SHP77 treated with DMSO at 0.1 percent for 48 hours (cell line): ENCODE measurements around the gene HNRNPF.

Source experiments
- DNase-seq: peaks from one replicate; lab custom pipeline; 2025; lab: John Stamatoyannopoulos, UW

The HNRNPF gene

GRCh38 chr10:43421201-43421507, 12.2 kb upstream of the HNRNPF start:
- no peak for DNase-seq

GRCh38 chr10:43420369-43421200, 11.6 kb upstream of the HNRNPF start:
- no peak for DNase-seq

GRCh38 chr10:43419997-43420368, 11.0 kb upstream of the HNRNPF start:
- no peak for DNase-seq

- no peak for DNase-seq
Measured at GRCh38 chr10:43417950-43418768, 9.2 kb upstream of the HNRNPF start.

- DNase-seq = no peak
Measured at GRCh38 chr10:43415544-43415943, 6.6 kb upstream of the HNRNPF start.

- DNase-seq = no peak
Measured at GRCh38 chr10:43411536-43411935, 2.5 kb upstream of the HNRNPF start.

GRCh38 chr10:43410345-43410744, 1.4 kb upstream of the HNRNPF start:
- DNase-seq = no peak

- peak; percentile 36 for DNase-seq
Measured at GRCh38 chr10:43409385-43410109, 561 bp upstream of the HNRNPF start.

GRCh38 chr10:43408331-43408709, 666 bp downstream of the HNRNPF start:
- DNase-seq = no peak

- peak; percentile 58 for DNase-seq
Measured at GRCh38 chr10:43407576-43408330, 1.2 kb downstream of the HNRNPF start.

- no peak for DNase-seq
Measured at GRCh38 chr10:43407148-43407575, 1.8 kb downstream of the HNRNPF start.

GRCh38 chr10:43404704-43405084, 4.3 kb downstream of the HNRNPF start:
- no peak for DNase-seq

- DNase-seq = no peak
Measured at GRCh38 chr10:43403911-43404703, 4.9 kb downstream of the HNRNPF start.

GRCh38 chr10:43402880-43403452, 6.0 kb downstream of the HNRNPF start:
- no peak for DNase-seq

GRCh38 chr10:43402176-43402575, 6.8 kb downstream of the HNRNPF start:
- DNase-seq = no peak

- no peak for DNase-seq
Measured at GRCh38 chr10:43401627-43402026, 7.4 kb downstream of the HNRNPF start.

- DNase-seq = no peak
Measured at GRCh38 chr10:43399320-43400310, 9.4 kb downstream of the HNRNPF start.

- no peak for DNase-seq
Measured at GRCh38 chr10:43398939-43399319, 10.1 kb downstream of the HNRNPF start.

- peak; percentile 25 for DNase-seq
Measured at GRCh38 chr10:43396928-43397624, 11.9 kb downstream of the HNRNPF start.
